Measurements from ENCODE around the gene CLPSL1.

CLPSL1 gene

GRCh38 chr6:35790683-35791082 is 9.9 kb downstream of the CLPSL1 start:
- Histone ChIP-seq H3K27me3 (ENCODE audit: insufficient read depth, low read length, poor library complexity) (peaks cover 18% of the 10 kb centered on the region), H3K9me3 (ENCODE audit: insufficient read depth, low read length, severe bottlenecking) (no peaks in the 10 kb centered on the region), H3K9ac (ENCODE audit: low read depth, low read length) (no peak overlapping the region), H3K4me1 (ENCODE audit: insufficient read depth, low read length) (no peaks in the 10 kb centered on the region), H3K36me3 (ENCODE audit: insufficient read depth, low read length) (no peaks in the 10 kb centered on the region), H3K4me3 (ENCODE audit: low read depth in 1 of 2, low read length in 2 of 2) (no peak overlapping the region), H3K79me2 (ENCODE audit: insufficient read depth, low read length) (no peaks in the 10 kb centered on the region), H2AFZ (ENCODE audit: low read depth, low read length) (no peak overlapping the region), H3K27ac (ENCODE audit: low read length) (no peak overlapping the region), H3K4me2 (ENCODE audit: insufficient read depth, low read length) (no peak overlapping the region), H4K20me1 (ENCODE audit: insufficient read depth, low read length) (peaks cover 6% of the 10 kb centered on the region; the same call in 1 of the 2 replicates)
- TF ChIP-seq EZH2 (IDR thresholded peaks at IDR 0.05; ENCODE audit: borderline replicate concordance, low read depth, low read length, severe bottlenecking): no peak
- TF ChIP-seq, protein P1, sequence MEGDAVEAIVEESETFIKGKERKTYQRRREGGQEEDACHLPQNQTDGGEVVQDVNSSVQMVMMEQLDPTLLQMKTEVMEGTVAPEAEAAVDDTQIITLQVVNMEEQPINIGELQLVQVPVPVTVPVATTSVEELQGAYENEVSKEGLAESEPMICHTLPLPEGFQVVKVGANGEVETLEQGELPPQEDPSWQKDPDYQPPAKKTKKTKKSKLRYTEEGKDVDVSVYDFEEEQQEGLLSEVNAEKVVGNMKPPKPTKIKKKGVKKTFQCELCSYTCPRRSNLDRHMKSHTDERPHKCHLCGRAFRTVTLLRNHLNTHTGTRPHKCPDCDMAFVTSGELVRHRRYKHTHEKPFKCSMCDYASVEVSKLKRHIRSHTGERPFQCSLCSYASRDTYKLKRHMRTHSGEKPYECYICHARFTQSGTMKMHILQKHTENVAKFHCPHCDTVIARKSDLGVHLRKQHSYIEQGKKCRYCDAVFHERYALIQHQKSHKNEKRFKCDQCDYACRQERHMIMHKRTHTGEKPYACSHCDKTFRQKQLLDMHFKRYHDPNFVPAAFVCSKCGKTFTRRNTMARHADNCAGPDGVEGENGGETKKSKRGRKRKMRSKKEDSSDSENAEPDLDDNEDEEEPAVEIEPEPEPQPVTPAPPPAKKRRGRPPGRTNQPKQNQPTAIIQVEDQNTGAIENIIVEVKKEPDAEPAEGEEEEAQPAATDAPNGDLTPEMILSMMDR (IDR thresholded peaks at IDR 0.05; ENCODE audit: borderline replicate concordance, extremely low read depth, low read length, poor library complexity, severe bottlenecking): no peak
- ATAC-seq (ENCODE audit: insufficient read depth, low read depth): no peak
- DNase-seq: no peak

GRCh38 chr6:35794536-35795452 is 14.0 kb downstream of the CLPSL1 start:
- TF ChIP-seq, protein P1 (IDR thresholded peaks at IDR 0.05; ENCODE audit: borderline replicate concordance, extremely low read depth, low read length, poor library complexity, severe bottlenecking): no peak
- TF ChIP-seq EZH2 (IDR thresholded peaks at IDR 0.05; ENCODE audit: borderline replicate concordance, low read depth, low read length, severe bottlenecking): no peak
- ATAC-seq (ENCODE audit: insufficient read depth, low read depth): no peak
- DNase-seq: no peak
- no peak overlapping the region for H3K4me3 ChIP-seq (ENCODE audit: low read depth in 1 of 2, low read length in 2 of 2)
- H3K27ac ChIP-seq (ENCODE audit: low read length): no peak overlapping the region
- H3K9me3 ChIP-seq (ENCODE audit: insufficient read depth, low read length, severe bottlenecking): no peaks in the 10 kb centered on the region
- H3K79me2 ChIP-seq (ENCODE audit: insufficient read depth, low read length): no peaks in the 10 kb centered on the region
- no peak overlapping the region for H2AFZ ChIP-seq (ENCODE audit: low read depth, low read length)
- H3K27me3 ChIP-seq (ENCODE audit: insufficient read depth, low read length, poor library complexity): peaks cover 12% of the 10 kb centered on the region
- no peaks in the 10 kb centered on the region for H3K4me1 ChIP-seq (ENCODE audit: insufficient read depth, low read length)
- no peak overlapping the region for H3K4me2 ChIP-seq (ENCODE audit: insufficient read depth, low read length)
- H4K20me1 ChIP-seq (ENCODE audit: insufficient read depth, low read length): peaks cover 13% of the 10 kb centered on the region
- H3K9ac ChIP-seq (ENCODE audit: low read depth, low read length): no peak overlapping the region
- no peaks in the 10 kb centered on the region for H3K36me3 ChIP-seq (ENCODE audit: insufficient read depth, low read length)

- Histone ChIP-seq H3K79me2 (ENCODE audit: insufficient read depth, low read length) (no peaks in the 10 kb centered on the region), H3K9me3 (ENCODE audit: insufficient read depth, low read length, severe bottlenecking) (no peaks in the 10 kb centered on the region), H2AFZ (ENCODE audit: low read depth, low read length) (no peak overlapping the region), H3K4me2 (ENCODE audit: insufficient read depth, low read length) (no peak overlapping the region), H3K4me1 (ENCODE audit: insufficient read depth, low read length) (no peaks in the 10 kb centered on the region), H3K9ac (ENCODE audit: low read depth, low read length) (no peak overlapping the region), H3K27me3 (ENCODE audit: insufficient read depth, low read length, poor library complexity) (peaks cover 12% of the 10 kb centered on the region), H3K4me3 (ENCODE audit: low read depth in 1 of 2, low read length in 2 of 2) (no peak overlapping the region), H4K20me1 (ENCODE audit: insufficient read depth, low read length) (peaks cover 13% of the 10 kb centered on the region), H3K36me3 (ENCODE audit: insufficient read depth, low read length) (no peaks in the 10 kb centered on the region), H3K27ac (ENCODE audit: low read length) (no peak overlapping the region)
- no peak for ATAC-seq (ENCODE audit: insufficient read depth, low read depth)
- TF ChIP-seq, protein P1 (IDR thresholded peaks at IDR 0.05; ENCODE audit: borderline replicate concordance, extremely low read depth, low read length, poor library complexity, severe bottlenecking): no peak
- no peak for TF ChIP-seq EZH2 (IDR thresholded peaks at IDR 0.05; ENCODE audit: borderline replicate concordance, low read depth, low read length, severe bottlenecking)
- no peak for DNase-seq
Observed at GRCh38 chr6:35795453-35796071, 14.7 kb downstream of the CLPSL1 start.
